ENCODE results near the gene BTBD16.

The BTBD16 gene

GRCh38 chr10:122248356-122249302 lies 22.5 kb upstream of the BTBD16 start:
- no peak for DNase-seq

- no peak for DNase-seq
These were observed 21.7 kb upstream of the BTBD16 start for GRCh38 chr10:122249303-122249850.

- DNase-seq, result no peak
These were observed 20.9 kb upstream of the BTBD16 start for GRCh38 chr10:122249991-122250750.

GRCh38 chr10:122251459-122252255 lies 19.4 kb upstream of the BTBD16 start:
- DNase-seq, result no peak

GRCh38 chr10:122252805-122253204 lies 18.3 kb upstream of the BTBD16 start:
- no peak for DNase-seq

- no peak for DNase-seq
These were observed 17.5 kb upstream of the BTBD16 start for GRCh38 chr10:122253605-122254004.

GRCh38 chr10:122254831-122255230 lies 16.3 kb upstream of the BTBD16 start:
- DNase-seq, result no peak

GRCh38 chr10:122255509-122256301 lies 15.4 kb upstream of the BTBD16 start:
- no peak for DNase-seq

DNA sequence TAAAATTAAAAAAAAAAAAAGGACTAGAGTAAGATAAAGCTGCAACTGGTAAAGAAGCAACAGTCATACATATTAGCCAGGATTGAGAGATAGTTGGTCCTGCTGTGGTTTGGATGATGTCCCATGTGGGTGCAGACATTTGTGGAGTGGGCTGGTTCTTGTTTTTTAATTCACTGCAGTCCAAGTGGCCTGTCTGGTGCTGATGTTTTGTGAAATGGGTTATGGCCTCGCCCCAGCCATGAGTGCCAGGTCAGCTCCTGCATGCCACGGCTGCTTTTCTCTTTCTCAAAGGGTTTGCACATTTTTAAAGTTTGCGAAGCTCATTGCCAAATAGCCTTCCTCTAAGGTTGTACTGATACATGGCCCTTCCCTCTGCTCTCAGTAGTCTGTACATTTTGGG lies 14.1 kb upstream of the BTBD16 start:
- DNase-seq, result no peak

- no peak for DNase-seq
These were observed 12.7 kb upstream of the BTBD16 start for GRCh38 chr10:122258136-122259074.

DNA sequence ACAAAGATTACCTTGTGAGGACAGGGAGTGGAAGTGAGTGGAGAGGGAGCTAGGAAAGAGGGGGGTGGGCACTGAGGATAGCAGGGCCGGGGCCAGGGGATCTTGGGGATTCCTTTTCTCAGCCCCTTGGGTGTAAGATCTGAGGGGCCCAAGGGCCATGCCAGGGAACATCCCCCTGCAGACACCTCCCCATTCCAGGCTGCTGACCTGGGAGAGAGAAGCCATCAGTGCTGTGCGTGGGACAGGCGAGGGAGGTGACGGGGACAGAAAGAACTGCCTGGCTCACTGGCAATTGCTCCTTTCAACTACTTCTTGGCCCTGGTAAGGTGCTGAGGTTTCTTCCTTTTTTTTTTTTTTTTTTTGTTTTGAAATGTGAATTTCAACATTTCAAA lies 12.0 kb upstream of the BTBD16 start:
- no peak for DNase-seq

GRCh38 chr10:122261584-122261983 lies 9.5 kb upstream of the BTBD16 start:
- no peak for DNase-seq

DNA sequence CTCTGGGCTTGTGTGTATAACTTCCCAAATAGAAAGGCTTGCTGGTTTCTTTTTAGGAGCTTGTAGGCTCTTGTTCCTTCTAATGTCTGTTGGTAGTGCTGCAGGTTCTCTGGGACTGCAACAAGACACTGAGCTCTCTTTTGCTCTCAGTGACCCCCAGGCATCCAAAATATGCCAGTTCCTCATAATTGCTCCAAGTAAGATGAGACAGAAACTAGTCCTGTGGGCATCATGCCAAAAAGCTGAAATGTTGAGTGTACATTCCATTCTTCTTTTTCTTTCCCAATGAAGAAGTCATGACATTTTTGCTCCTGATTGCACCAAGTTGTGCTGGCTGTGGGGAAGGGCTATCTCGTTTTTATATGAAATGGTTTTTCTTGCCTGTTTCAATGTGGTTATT lies 7.1 kb upstream of the BTBD16 start:
- no peak for DNase-seq

- DNase-seq, result no peak
These were observed 6.7 kb upstream of the BTBD16 start for GRCh38 chr10:122264436-122264835.

GRCh38 chr10:122264931-122265330 lies 6.2 kb upstream of the BTBD16 start:
- DNase-seq, result no peak

DNA sequence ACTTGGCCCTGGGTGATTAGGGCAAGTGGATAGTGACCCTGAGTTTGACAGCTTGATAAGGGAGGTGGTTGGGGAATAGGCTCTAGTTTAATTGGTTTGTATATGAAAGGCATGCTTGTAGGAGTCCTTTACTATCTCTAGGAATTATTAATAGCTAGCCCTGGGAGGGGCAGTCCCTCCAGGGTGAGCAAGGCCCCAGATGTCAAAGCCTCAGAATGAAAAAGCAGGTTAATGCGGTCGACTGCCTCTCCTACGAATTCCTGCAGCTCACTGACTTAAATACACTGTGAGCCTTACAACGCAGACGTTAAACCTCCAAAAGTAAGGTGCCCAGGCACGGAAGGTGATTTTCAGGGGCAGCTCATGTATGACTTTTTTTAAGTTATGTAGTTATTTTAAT lies 5.2 kb upstream of the BTBD16 start:
- DNase-seq, result no peak

DNA sequence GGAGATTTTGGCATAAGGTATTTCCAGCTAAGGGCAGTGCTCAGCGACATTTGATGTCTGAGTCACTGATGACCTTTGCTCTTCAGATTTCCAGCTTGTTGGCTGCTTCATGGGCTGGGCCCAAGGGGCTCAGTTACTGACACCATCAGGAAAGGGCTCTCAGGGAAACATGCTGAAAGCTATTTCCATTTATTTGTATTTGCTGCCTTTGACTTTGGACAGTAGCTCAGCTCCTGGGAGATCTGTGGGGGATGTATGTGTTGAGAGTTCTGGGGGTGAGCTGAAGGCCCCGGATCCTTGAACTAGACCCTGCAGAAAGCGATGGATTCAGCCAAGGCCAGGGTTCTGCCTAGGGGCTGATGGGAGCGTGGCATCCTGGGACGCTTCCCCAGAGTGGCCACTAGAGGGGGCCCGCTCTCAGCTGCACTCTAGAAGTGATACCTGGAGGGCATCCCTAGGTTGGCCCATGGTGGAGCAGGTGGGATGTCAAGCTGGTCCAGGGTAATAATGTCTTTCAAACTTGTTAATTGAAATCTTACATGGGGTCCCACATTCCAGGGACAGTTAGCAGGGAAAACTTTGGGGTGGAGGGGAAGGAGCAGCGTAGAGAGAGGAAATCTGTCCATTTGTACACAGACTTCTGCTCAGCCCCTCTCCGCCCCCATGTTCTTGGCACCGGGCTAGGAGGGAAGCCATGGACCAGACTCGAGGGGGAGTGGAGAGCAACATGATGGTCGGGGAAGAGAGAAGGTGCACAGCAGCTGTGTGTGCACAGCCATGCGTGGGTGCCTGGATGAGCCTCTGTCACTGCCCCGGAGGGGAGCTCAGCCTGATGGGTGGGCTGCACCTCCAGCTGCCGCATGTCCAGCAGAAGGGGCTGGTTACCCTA lies 3.0 kb upstream of the BTBD16 start:
- DNase-seq, result peak; percentile 31

DNA sequence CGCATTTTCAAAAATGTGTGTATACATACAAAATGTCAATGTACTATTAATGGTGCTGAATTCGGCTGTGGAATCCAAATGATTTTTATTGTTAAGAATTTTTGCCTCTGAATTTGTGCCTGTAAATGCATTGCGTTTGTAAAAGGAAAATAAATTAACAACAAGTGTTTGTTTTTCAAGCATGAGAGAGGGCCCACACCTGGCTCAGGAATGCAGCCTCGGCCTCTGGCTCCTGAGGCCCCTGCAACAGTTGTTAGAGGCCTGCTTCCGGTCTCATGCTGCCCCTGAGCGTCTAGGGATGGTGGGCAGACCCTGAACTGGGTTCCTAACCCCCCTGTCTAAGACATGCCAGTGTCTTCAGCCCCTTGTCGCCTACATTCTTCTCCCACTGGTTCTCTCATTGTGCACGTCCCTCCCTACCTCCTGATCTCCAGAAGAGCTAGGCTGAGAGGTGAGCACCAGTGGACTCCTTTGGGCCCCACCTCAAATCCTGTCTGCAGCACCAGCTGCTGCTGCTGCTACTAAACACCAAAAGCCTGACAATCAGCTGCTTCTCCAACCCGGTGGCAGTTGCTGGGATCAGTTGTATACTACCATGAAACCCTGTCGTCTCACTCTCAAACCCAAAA lies 1.9 kb upstream of the BTBD16 start:
- no peak for DNase-seq

GRCh38 chr10:122273966-122274545 lies 3.0 kb downstream of the BTBD16 start:
- no peak for DNase-seq

Measured in CD4-positive, alpha-beta T cell treated with Interleukin-10 for 1 hour (primary cell).